Measurements from ENCODE around the gene SLC2A6.

DNA sequence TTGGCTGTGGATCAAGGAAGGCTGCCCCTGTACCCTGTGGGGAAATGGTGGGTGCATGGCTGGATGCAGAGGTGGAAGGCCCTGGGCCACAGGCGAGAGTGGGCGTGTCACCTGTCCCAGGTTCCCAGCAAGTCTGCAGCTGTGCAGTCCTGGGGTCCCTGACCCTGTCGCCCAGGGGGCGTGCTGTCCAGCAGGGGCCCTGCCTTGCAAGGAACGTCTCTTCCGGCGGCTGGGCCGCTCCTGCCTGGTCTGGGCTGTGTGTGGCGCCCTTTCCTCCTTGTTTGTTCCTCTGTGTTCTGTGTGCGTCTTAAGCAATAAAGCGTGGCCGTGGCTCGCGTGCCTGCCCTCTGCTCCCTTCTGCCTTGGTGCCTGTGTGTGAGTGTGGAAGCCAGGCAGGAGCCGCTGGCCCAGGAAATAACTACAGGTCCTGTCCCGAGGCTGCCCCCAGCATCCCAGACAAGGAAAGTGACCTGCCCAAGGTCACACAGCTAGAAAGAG lies 8.4 kb downstream of the SLC2A6 start:
- TF ChIP-seq EZH2phosphoT487 (IDR thresholded peaks at IDR 0.05; ENCODE audit: borderline replicate concordance, low read length), result no peak
- no peak for TF ChIP-seq CTCF (conservative IDR thresholded peaks at IDR 0.05; ENCODE audit: low read depth, low read length)
- TF ChIP-seq EZH2 (IDR thresholded peaks at IDR 0.05; ENCODE audit: low read length, unreplicated experiment), result no peak

Measured in PC-3 (cell line).